SU-DHL-6 (cell line): ENCODE measurements around the gene DYSF.

Experiments used
- CTCF ChIP-seq: fragments of 200-600 bp; sonication (generic); IDR thresholded peaks from one replicate; pipeline ENCODE4 v1.5.1; 2017; ENCODE audit warnings: antibody characterized with exemption, mild to moderate bottlenecking, low read length, moderate library complexity; ENCODE audit not compliant: insufficient read depth, poor library complexity, severe bottlenecking
- EZH2phosphoT487 ChIP-seq: fragments of 200-600 bp; sonication (generic), shearing (Covaris generic); conservative IDR thresholded peaks from 2 replicates; pipeline ENCODE4 v1.6.1; 2018; ENCODE audit warnings: mild to moderate bottlenecking, antibody characterized with exemption, low read length, moderate library complexity, mixed read lengths

DNA sequence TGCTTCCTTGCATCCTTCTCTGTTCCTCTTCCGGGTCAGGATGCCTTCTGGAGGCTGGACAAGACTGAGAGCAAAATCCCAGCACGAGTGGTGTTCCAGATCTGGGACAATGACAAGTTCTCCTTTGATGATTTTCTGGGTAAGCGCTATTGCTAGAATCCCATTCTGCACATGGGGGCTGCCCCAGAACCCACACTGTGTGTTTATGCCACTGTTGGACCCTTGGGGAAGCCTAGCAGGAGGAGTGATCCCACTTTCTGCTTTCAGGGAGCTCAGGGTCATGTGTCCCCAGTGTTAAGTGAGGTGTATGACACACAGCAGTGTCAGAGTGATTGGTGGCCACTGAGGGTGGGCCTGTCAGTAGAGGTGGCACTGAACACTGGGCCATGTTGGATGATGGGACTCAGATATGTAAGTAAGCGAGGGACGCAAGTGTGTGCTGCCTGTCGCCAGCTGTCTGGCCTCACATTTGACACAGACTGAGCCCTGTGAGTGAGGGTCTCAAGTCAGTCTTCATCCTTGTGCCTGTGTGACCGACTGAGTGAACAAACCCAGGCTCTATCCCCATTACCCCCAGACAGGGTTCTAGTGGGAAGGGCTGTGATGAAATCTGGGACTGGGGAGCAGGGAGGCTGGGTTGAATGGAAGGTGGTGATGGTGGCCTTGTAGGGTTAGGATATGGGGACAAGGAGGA lies 220.9 kb downstream of the DYSF start:
- no peak for TF ChIP-seq CTCF
- TF ChIP-seq EZH2phosphoT487 = no peak
